Naive thymus-derived CD4-positive, alpha-beta T cell (primary cell): ENCODE data around the gene AMIGO1. TPM values are rescaled to one million over a fixed set of nuclear protein-coding genes. Genes with fewer than 3 reads are reported as not detected.

Source experiments
- ATAC-seq: fragments of 150-1000 bp; cut with Tn5 transposase; 2 replicates; pipeline ENCODE4 v1.10.0; 2021; ENCODE audit warnings: mild to moderate bottlenecking, moderate library complexity
- CTCF ChIA-PET: fragments of 350-600 bp; sonication (Branson Sonifier 250); formaldehyde crosslinking; loops from one replicate; lab custom pipeline; 2021; ENCODE audit warnings: antibody characterized with exemption; lab: Charles Lee
- POLR2A ChIA-PET: fragments of 350-600 bp; sonication (Branson Sonifier 250); formaldehyde crosslinking; loops from one replicate; lab custom pipeline; 2021; ENCODE audit warnings: antibody characterized with exemption, inconsistent platforms; lab: Charles Lee
- DNase-seq, 9 donors: peaks; one replicate each; pipeline versions ENCODE4 v3.0.0 to v3.0.0-alpha.2; 2020 to 2022; ENCODE audit warnings: mixed read lengths in 1 of 9
- H3K27ac ChIP-seq: one replicate; pipeline ENCODE4 v1.7.0; 2013; ENCODE audit warnings: mild to moderate bottlenecking, low read depth, low read length, moderate library complexity
- H3K27me3 ChIP-seq, 2 donors: one replicate each; pipeline ENCODE4 v1.7.0; 2013; ENCODE audit warnings: low read length in 2 of 2, mild to moderate bottlenecking in 2 of 2, moderate library complexity in 2 of 2; ENCODE audit not compliant: control insufficient read depth in 2 of 2, insufficient read depth in 2 of 2
- H3K36me3 ChIP-seq, 3 experiments: 1 replicate in 2 of 3; 2 replicates in 1 of 3; pipeline ENCODE4 v1.7.0; 2013; ENCODE audit warnings: low read length in 3 of 3, mild to moderate bottlenecking in 3 of 3, moderate library complexity in 1 of 3; ENCODE audit not compliant: insufficient read depth in 3 of 3, control insufficient read depth in 2 of 3
- H3K4me1 ChIP-seq, 2 donors: one replicate each; pipeline ENCODE4 v1.7.0; 2013; ENCODE audit warnings: low read length in 2 of 2, mild to moderate bottlenecking in 2 of 2, moderate library complexity in 1 of 2; ENCODE audit not compliant: control insufficient read depth in 2 of 2, insufficient read depth in 2 of 2
- H3K4me3 ChIP-seq: 2 replicates; pipeline ENCODE4 v1.7.0; 2013; ENCODE audit warnings: mild to moderate bottlenecking, low read length
- H3K9me3 ChIP-seq, 3 experiments: 1 replicate in 2 of 3; 2 replicates in 1 of 3; pipeline ENCODE4 v1.7.0; 2013; ENCODE audit warnings: low read length in 3 of 3; ENCODE audit not compliant: control insufficient read depth in 2 of 3
- H3K27ac Mint-ChIP-seq, 9 donors: one replicate each; pipeline ENCODE4 v1.8.0; 2020 to 2022; ENCODE audit warnings: mixed read lengths in 9 of 9, mild to moderate bottlenecking in 8 of 9, moderate library complexity in 5 of 9, inconsistent platforms in 2 of 9
- H3K27me3 Mint-ChIP-seq, 5 donors: one replicate each; pipeline ENCODE4 v1.8.0; 2021 to 2022; ENCODE audit warnings: mixed read lengths in 5 of 5, mild to moderate bottlenecking in 1 of 5
- H3K36me3 Mint-ChIP-seq, 5 donors: one replicate each; pipeline ENCODE4 v1.8.0; 2020 to 2022; ENCODE audit warnings: mixed read lengths in 5 of 5, mild to moderate bottlenecking in 3 of 5, inconsistent platforms in 1 of 5
- H3K4me1 Mint-ChIP-seq, 7 donors: one replicate each; pipeline ENCODE4 v1.8.0; 2020 to 2022; ENCODE audit warnings: mixed read lengths in 7 of 7, mild to moderate bottlenecking in 3 of 7, inconsistent platforms in 1 of 7
- H3K4me3 Mint-ChIP-seq, 10 donors: one replicate each; pipeline ENCODE4 v1.8.0; 2020 to 2022; ENCODE audit warnings: mild to moderate bottlenecking in 10 of 10, mixed read lengths in 10 of 10, moderate library complexity in 6 of 10, inconsistent platforms in 2 of 10
- H3K9me3 Mint-ChIP-seq, 11 donors: one replicate each; pipeline ENCODE4 v1.8.0; 2020 to 2022; ENCODE audit warnings: mixed read lengths in 11 of 11, mild to moderate bottlenecking in 4 of 11, inconsistent platforms in 1 of 11, moderate library complexity in 1 of 11
- intact Hi-C, 2 donors: fragments of 100-400 bp; cut with micrococcal nuclease; formaldehyde crosslinking; loops; one replicate each; pipeline ENCODE4 v1.15.1; 2023
- polyA plus RNA-seq, 2 donors: library from polyadenylated mRNA; unstranded; fragments of 300-500 nt; fragmentation: Illumina TruSeq; gene quantifications; one replicate each; pipeline ENCODE4 v1.2.3, GENCODE V29; 2021
- total RNA-seq, 6 experiments: library from RNA in 5 of 6; stranded (reverse) in 5 of 6; gene quantifications; 1 replicate in 5 of 6; 2 replicates in 1 of 6; pipeline ENCODE4 v1.2.3 and lab custom pipeline; 2021 to 2026

The AMIGO1 gene
- total and polyA plus RNA-seq, 7 experiments from 2014 or later: 2.9 to 42.2 (median 17.7) TPM

DNA sequence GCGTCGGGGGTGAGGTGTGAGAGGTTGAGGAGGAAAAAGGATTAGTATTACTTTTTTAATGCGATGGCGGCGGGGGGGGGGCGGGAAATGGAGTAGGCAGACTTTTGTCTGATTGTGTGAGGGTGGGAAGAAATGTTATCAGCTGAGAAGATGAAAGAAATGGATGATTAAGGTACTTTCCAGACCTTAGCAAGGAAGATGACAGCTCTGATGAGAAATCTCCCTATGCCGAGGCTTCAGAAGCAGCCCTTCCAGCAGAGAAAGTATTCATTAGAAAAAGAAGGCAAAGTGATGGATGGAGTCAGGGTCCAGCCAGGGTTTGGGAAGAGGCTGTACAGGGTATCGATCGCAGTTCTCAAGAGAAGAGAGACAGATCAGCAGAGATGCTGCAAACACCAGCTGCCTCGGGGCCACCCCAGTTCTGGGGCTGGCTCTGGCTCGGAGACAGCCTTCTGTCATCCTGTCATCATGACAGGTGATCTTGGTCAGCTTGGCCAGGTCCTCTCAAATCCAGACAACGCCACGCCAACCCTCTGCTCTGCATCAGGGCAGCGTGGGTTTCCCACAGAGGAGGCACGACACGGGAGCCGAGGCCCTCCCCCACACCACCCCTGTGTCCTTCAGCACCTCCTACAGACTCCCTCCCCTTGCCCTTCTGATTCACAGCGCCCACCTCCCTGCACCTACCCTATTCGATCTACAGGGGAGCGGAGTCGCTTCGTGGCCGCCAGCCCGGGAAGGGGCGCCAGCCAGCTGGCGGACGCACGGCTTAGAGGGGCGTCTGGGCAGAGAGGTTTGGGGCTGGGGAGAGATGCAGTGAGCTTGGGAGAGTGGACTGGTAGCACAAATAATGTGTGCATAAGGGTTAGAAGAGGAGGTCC lies 26.5 kb downstream of the AMIGO1 start:
- peak overlapping the region; percentile 82 to 97 (median 92) for H3K27ac Mint-ChIP-seq
- Histone ChIP-seq H3K27me3 (no peaks in the 10 kb centered on the region), H3K36me3 (peaks cover 0 to 18% (median 0%) of the 10 kb centered on the region in 3 experiments), H3K4me1 (peaks cover 9 to 14% of the 10 kb centered on the region in 2 donors), H3K4me3 (peak overlapping the region; percentile 98), H3K9me3 (no peaks in the 10 kb centered on the region), H3K27ac (peak overlapping the region; percentile 67)
- DNase-seq (peak in 3 of 9 donors; percentile 40 to 64 (median 41)), ATAC-seq (peak; percentile 36)
- ChIA-PET POLR2A (interaction anchor here (0.6 to 27.0 kb wide), 13 partner anchors 23 to 790 kb away, joined by 3 to 478 read pairs (median 5); partner anchors contain the start of genes AMIGO1, CYB561D1, GNAI3 and PSMA5), CTCF (interaction anchor here (0.6 to 32.6 kb wide), 7 partner anchors 10 to 551 kb away, joined by 3 to 1240 read pairs (median 3); partner anchors contain the start of genes AHCYL1, AMIGO1, CYB561D1 and GPR61)
- peaks cover 30 to 48% (median 39%) of the 10 kb centered on the region in 7 donors for H3K4me1 Mint-ChIP-seq
- intact Hi-C loops: loop anchor here (1.0 to 10.0 kb wide), 22 partner anchors 11 to 855 kb away; partner anchors contain the start of genes AHCYL1 (in 2 of the 2), CYB561D1 (in 2 of the 2), PSMA5 (in 2 of the 2) and PSRC1 (in 2 of the 2)
- H3K36me3 Mint-ChIP-seq: peaks cover 0 to 7% (median 3%) of the 10 kb centered on the region in 5 donors
- peaks cover 0 to 26% (median 5%) of the 10 kb centered on the region in 5 donors for H3K27me3 Mint-ChIP-seq
- H3K9me3 Mint-ChIP-seq: no peaks in the 10 kb centered on the region
- H3K4me3 Mint-ChIP-seq: peak overlapping the region; percentile 93 to 99 (median 96)

DNA sequence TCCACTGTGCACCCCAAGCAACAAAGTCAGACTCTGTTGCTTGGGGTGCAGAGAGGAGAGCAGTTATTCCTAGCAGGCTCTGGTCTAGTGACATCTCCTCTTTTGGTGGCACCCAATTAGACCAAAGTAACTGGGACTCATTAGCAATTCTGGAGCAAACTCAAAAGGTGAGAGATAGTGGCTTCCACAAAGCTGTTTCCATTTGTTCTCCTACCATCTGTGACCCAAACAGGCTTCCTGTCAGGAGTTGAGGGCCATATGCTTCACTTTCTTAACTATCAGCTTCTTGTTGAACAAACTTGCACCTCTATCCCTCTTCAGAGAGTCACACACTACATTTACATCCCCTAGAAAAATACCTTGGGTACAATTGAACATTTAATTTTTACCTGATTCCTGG lies 27.3 kb downstream of the AMIGO1 start:
- intact Hi-C loops: loop anchor here (2.0 to 10.0 kb wide), 8 partner anchors 21 to 737 kb away; partner anchors contain the start of genes SARS1 (in 1 of the 2), STXBP3 (in 1 of the 2), TMEM167B (in 1 of the 2) and WDR47 (in 1 of the 2)
- peaks cover 0 to 11% (median 0%) of the 10 kb centered on the region in 3 experiments for H3K36me3 ChIP-seq
- no peaks in the 10 kb centered on the region for H3K9me3 Mint-ChIP-seq
- H3K4me3 ChIP-seq: no peak overlapping the region
- ATAC-seq (no peak), DNase-seq (no peak)
- no peaks in the 10 kb centered on the region for H3K27me3 ChIP-seq
- peaks cover 0 to 7% (median 0%) of the 10 kb centered on the region in 5 donors for H3K36me3 Mint-ChIP-seq
- POLR2A ChIA-PET: interaction anchor here (0.6 to 27.0 kb wide), 4 partner anchors 24 to 789 kb away, joined by 4 to 478 read pairs (median 20); partner anchors contain the start of genes AMIGO1, CYB561D1, PSMA5 and PSRC1
- no peaks in the 10 kb centered on the region for H3K9me3 ChIP-seq
- H3K27ac Mint-ChIP-seq: peak overlapping the region in 5 of 9 donors; percentile 65 to 94 (median 90)
- CTCF ChIA-PET: interaction anchor here (0.6 to 32.6 kb wide), 4 partner anchors 11 to 329 kb away, joined by 3 to 1240 read pairs (median 218); partner anchors contain the start of genes AMIGO1, CYB561D1 and GPR61
- peaks cover 0 to 26% (median 7%) of the 10 kb centered on the region in 5 donors for H3K27me3 Mint-ChIP-seq
- H3K4me1 ChIP-seq: peaks cover 9 to 14% of the 10 kb centered on the region in 2 donors
- peak overlapping the region; percentile 14 to 99 (median 95) for H3K4me3 Mint-ChIP-seq
- peaks cover 30 to 48% (median 39%) of the 10 kb centered on the region in 7 donors for H3K4me1 Mint-ChIP-seq
- H3K27ac ChIP-seq: no peak overlapping the region

DNA sequence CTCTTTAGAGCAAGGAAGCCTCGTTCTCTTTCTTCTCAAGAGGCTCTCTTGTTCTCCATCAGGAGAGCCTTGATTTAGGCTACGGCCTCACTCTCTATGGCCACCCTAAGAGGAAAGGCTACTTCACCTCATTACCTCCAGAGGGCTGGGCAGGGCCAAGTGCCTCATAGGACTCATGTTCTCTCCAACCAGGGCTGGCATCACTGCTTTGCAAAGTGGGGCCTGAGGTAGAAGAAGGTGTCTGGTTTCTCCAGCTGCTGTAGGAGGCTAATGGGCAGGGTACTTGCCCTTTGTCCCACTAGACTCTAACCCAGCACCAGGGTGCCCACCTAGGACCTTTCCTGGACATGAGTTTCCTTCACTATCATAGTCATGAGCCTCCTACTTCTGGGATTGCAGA lies 27.9 kb downstream of the AMIGO1 start:
- no peaks in the 10 kb centered on the region for H3K9me3 Mint-ChIP-seq
- peaks cover 9 to 14% of the 10 kb centered on the region in 2 donors for H3K4me1 ChIP-seq
- H3K27me3 ChIP-seq: no peaks in the 10 kb centered on the region
- ChIA-PET CTCF (interaction anchor here (32.6 kb wide), 1 partner anchor 55 kb away, joined by 1240 read pairs; the partner anchor contains the start of gene GPR61), POLR2A (interaction anchor here (3.7 to 27.0 kb wide), 2 partner anchors 24 to 56 kb away, joined by 34 to 478 read pairs; partner anchors contain the start of genes AMIGO1, CYB561D1 and PSMA5)
- H3K4me3 ChIP-seq: no peak overlapping the region
- H3K27ac ChIP-seq: no peak overlapping the region
- ATAC-seq (no peak), DNase-seq (no peak)
- no peaks in the 10 kb centered on the region for H3K9me3 ChIP-seq
- H3K27me3 Mint-ChIP-seq: peaks cover 0 to 26% (median 10%) of the 10 kb centered on the region in 5 donors
- H3K4me3 Mint-ChIP-seq: peak overlapping the region in 1 of 10 donors; percentile 8
- H3K4me1 Mint-ChIP-seq: peaks cover 30 to 47% (median 39%) of the 10 kb centered on the region in 7 donors
- no peak overlapping the region for H3K27ac Mint-ChIP-seq
- intact Hi-C loops: loop anchor here (2.0 to 10.0 kb wide), 8 partner anchors 21 to 737 kb away; partner anchors contain the start of genes SARS1 (in 1 of the 2), STXBP3 (in 1 of the 2), TMEM167B (in 1 of the 2) and WDR47 (in 1 of the 2)
- peaks cover 0 to 7% (median 0%) of the 10 kb centered on the region in 5 donors for H3K36me3 Mint-ChIP-seq
- peaks cover 0 to 8% (median 0%) of the 10 kb centered on the region in 3 experiments for H3K36me3 ChIP-seq

DNA sequence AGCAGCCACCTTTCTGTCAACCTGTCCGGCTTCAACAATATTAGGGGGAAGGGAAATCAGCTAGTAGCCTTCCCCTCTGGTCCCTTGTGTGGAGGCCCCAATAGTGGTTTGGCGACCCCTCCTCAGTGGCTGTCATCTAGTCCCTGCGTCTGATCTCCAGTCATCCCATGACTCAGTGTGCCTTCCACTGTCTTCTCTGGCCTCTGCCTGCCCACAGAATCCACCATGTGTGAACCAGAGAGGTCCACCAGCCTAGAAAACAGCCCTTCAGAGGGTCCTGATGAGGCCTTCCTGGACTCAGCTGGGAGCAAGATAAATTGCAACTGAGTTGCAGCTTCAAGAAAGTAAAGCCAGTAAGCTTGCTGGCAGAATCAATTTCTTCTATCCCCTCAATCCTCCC lies 29.6 kb downstream of the AMIGO1 start:
- no peaks in the 10 kb centered on the region for H3K27me3 ChIP-seq
- ChIA-PET CTCF (interaction anchor here (1.1 kb wide), 1 partner anchor 18 kb away, joined by 4 read pairs; no protein-coding TSS in a partner anchor), POLR2A (no interaction called here)
- Mint-ChIP-seq H3K9me3 (no peaks in the 10 kb centered on the region), H3K27ac (peak overlapping the region in 1 of 9 donors; percentile 44), H3K27me3 (peaks cover 7 to 38% (median 20%) of the 10 kb centered on the region in 5 donors), H3K36me3 (peaks cover 0 to 4% (median 0%) of the 10 kb centered on the region in 5 donors), H3K4me3 (no peak overlapping the region), H3K4me1 (peaks cover 24 to 31% (median 29%) of the 10 kb centered on the region in 7 donors)
- H3K27ac ChIP-seq: no peak overlapping the region
- H3K9me3 ChIP-seq: no peaks in the 10 kb centered on the region
- no peaks in the 10 kb centered on the region for H3K36me3 ChIP-seq
- peaks cover 7 to 12% of the 10 kb centered on the region in 2 donors for H3K4me1 ChIP-seq
- intact Hi-C loops: loop anchor here (5.0 to 10.0 kb wide), 5 partner anchors 268 to 735 kb away; partner anchors contain the start of genes SARS1 (in 1 of the 2), STXBP3 (in 1 of the 2) and TMEM167B (in 1 of the 2)
- H3K4me3 ChIP-seq: no peak overlapping the region
- DNase-seq (no peak), ATAC-seq (no peak)

DNA sequence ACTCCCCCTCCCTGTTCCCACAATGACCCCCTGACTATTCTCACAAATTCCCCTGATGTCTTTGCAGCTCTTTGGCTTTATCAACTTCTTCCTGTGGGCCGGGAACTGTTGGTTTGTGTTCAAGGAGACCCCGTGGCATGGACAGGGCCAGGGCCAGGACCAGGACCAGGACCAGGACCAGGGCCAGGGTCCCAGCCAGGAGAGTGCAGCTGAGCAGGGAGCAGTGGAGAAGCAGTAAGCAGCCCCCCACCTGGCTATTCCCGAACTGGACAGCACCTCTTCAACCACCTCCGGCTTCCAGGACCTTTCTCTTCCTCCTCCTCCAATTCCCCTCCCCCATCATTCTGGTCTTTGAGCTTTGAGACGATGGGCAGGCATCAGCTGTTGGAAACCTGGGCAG lies 30.2 kb downstream of the AMIGO1 start:
- Mint-ChIP-seq H3K27ac (no peak overlapping the region), H3K27me3 (peaks cover 7 to 43% (median 23%) of the 10 kb centered on the region in 5 donors)
- POLR2A ChIA-PET: no interaction called here

More for the DNA sequence above, 30.2 kb downstream of the AMIGO1 start:
- intact Hi-C loops: no loop called here
- Histone ChIP-seq H3K4me1 (peaks cover 2 to 6% of the 10 kb centered on the region in 2 donors), H3K27me3 (no peaks in the 10 kb centered on the region), H3K4me3 (no peak overlapping the region), H3K9me3 (no peaks in the 10 kb centered on the region), H3K36me3 (no peaks in the 10 kb centered on the region), H3K27ac (no peak overlapping the region)
- Mint-ChIP-seq H3K4me3 (no peak overlapping the region), H3K4me1 (peaks cover 18 to 25% (median 23%) of the 10 kb centered on the region in 7 donors), H3K36me3 (peaks cover 0 to 4% (median 0%) of the 10 kb centered on the region in 5 donors), H3K9me3 (no peaks in the 10 kb centered on the region)
- CTCF ChIA-PET: interaction anchor here (1.1 kb wide), 1 partner anchor 18 kb away, joined by 4 read pairs; no protein-coding TSS in a partner anchor
- ATAC-seq (no peak), DNase-seq (no peak)
